Ramos (cell line): Measurements from ENCODE around the gene SNX19.
"Not testable (repeated sequence)": the region's sequence is repeated elsewhere in the genome, so short reads cannot be mapped to it uniquely, and the experiment has no call there.

ENCODE experiments used
- in situ Hi-C: fragments of 300-500 bp; cut with MboI; formaldehyde crosslinking; loops from one replicate; pipeline ENCODE4 v1.14.3; 2022; ENCODE audit warnings: low sequenced_read_pairs; ENCODE audit not compliant: unreplicated experiment

Gene SNX19

GRCh38 chr11:130916238-130916855 lies at the start of gene SNX19:
SNX19 (minus strand) TSS chr11:130916479; CDS start chr11:130915939, 540 bp downstream.
- in situ Hi-C loops: no loop called here

GRCh38 chr11:130964058-130964792 lies 47.9 kb upstream of the SNX19 start:
- in situ Hi-C loops: no loop called here

- in situ Hi-C loops: no loop called here
Measured at GRCh38 chr11:130947889-130948288, 31.6 kb upstream of the SNX19 start.

- in situ Hi-C loops: no loop called here
Measured at GRCh38 chr11:130947481-130947880, 31.2 kb upstream of the SNX19 start.

GRCh38 chr11:130947058-130947457 lies 30.8 kb upstream of the SNX19 start:
- in situ Hi-C loops: no loop called here

- in situ Hi-C loops: no loop called here
Measured at GRCh38 chr11:130945896-130946295, 29.6 kb upstream of the SNX19 start.

GRCh38 chr11:130940706-130941105 lies 24.4 kb upstream of the SNX19 start:
- in situ Hi-C loops: no loop called here

GRCh38 chr11:130937051-130937450 lies 20.8 kb upstream of the SNX19 start:
- in situ Hi-C loops: no loop called here

- in situ Hi-C loops: no loop called here
Measured at GRCh38 chr11:130932086-130932712, 15.9 kb upstream of the SNX19 start.

GRCh38 chr11:130924750-130925149 lies 8.5 kb upstream of the SNX19 start:
- in situ Hi-C loops: no loop called here

- in situ Hi-C loops: not testable (repeated sequence)
Measured at GRCh38 chr11:130920612-130921011, 4.3 kb upstream of the SNX19 start.

- in situ Hi-C loops: no loop called here
Measured at GRCh38 chr11:130918081-130918480, 1.8 kb upstream of the SNX19 start.

GRCh38 chr11:130916910-130917309 lies 631 bp upstream of the SNX19 start:
- in situ Hi-C loops: no loop called here

GRCh38 chr11:130915603-130916237 lies 559 bp downstream of the SNX19 start:
- in situ Hi-C loops: no loop called here

GRCh38 chr11:130913268-130913667 lies 3.0 kb downstream of the SNX19 start:
- in situ Hi-C loops: no loop called here

- in situ Hi-C loops: no loop called here
Measured at GRCh38 chr11:130912552-130912951, 3.7 kb downstream of the SNX19 start.

- in situ Hi-C loops: no loop called here
Measured at GRCh38 chr11:130911306-130911705, 5.0 kb downstream of the SNX19 start.

- in situ Hi-C loops: no loop called here
Measured at GRCh38 chr11:130909650-130910049, 6.6 kb downstream of the SNX19 start.

GRCh38 chr11:130908770-130909625 lies 7.3 kb downstream of the SNX19 start:
- in situ Hi-C loops: no loop called here

- in situ Hi-C loops: no loop called here
Measured at GRCh38 chr11:130908061-130908460, 8.2 kb downstream of the SNX19 start.
